MG63 (cell line): ENCODE measurements around the gene CLSTN2. TPM values are rescaled to one million over a fixed set of nuclear protein-coding genes. Genes with fewer than 3 reads are reported as not detected.

Source experiments
- DNase-seq: peaks from one replicate; pipeline ENCODE4 v3.0.0-alpha.2; 2020
- H3K27me3 ChIP-seq: fragments of 250-450 bp; sonication (Bioruptor Pico); 2 replicates; pipeline ENCODE4 v1.5.1; 2020; ENCODE audit warnings: mild to moderate bottlenecking, moderate library complexity
- H3K36me3 ChIP-seq: fragments of 250-450 bp; sonication (Bioruptor Pico); 2 replicates; pipeline ENCODE4 v1.5.1; 2020; ENCODE audit warnings: mild to moderate bottlenecking, moderate library complexity
- H3K4me3 ChIP-seq: fragments of 250-450 bp; sonication (Bioruptor Pico); 2 replicates; pipeline ENCODE4 v1.5.1; 2020; ENCODE audit warnings: mild to moderate bottlenecking, moderate library complexity
- H3K9me3 ChIP-seq: fragments of 250-450 bp; sonication (Bioruptor Pico); 2 replicates; pipeline ENCODE4 v1.5.1; 2020; ENCODE audit warnings: mild to moderate bottlenecking, moderate library complexity
- total RNA-seq: library from RNA; depleted of rRNA; stranded (reverse); fragments of >200 nt; shearing (Covaris generic); gene quantifications from 2 replicates; pipeline ENCODE4 v1.2.3, GENCODE V29; 2014; ENCODE audit warnings: low replicate concordance

The CLSTN2 gene
- total RNA-seq, 1 experiment from 2014 or later, result 1.7 TPM

- H3K4me3 ChIP-seq, result no peak overlapping the region
- no peaks in the 10 kb centered on the region for H3K9me3 ChIP-seq
- DNase-seq, result no peak
- no peaks in the 10 kb centered on the region for H3K27me3 ChIP-seq
- no peaks in the 10 kb centered on the region for H3K36me3 ChIP-seq
Measured at GRCh38 chr3:140303875-140304274, 368.9 kb downstream of the CLSTN2 start.

- Histone ChIP-seq H3K27me3 (no peaks in the 10 kb centered on the region), H3K36me3 (no peaks in the 10 kb centered on the region), H3K4me3 (no peak overlapping the region), H3K9me3 (no peaks in the 10 kb centered on the region)
- DNase-seq, result no peak
Measured at GRCh38 chr3:140308535-140308934, 373.6 kb downstream of the CLSTN2 start.

GRCh38 chr3:140311428-140311827, 376.4 kb downstream of the CLSTN2 start:
- Histone ChIP-seq H3K4me3 (no peak overlapping the region), H3K9me3 (no peaks in the 10 kb centered on the region), H3K27me3 (no peaks in the 10 kb centered on the region; the same call in 1 of the 2 replicates), H3K36me3 (no peaks in the 10 kb centered on the region)
- DNase-seq, result no peak

GRCh38 chr3:140315955-140316354, 381.0 kb downstream of the CLSTN2 start:
- no peak for DNase-seq

GRCh38 chr3:140316466-140316865, 381.5 kb downstream of the CLSTN2 start:
- H3K27me3 ChIP-seq, result no peaks in the 10 kb centered on the region; the same call in 1 of the 2 replicates
- DNase-seq, result no peak
- H3K36me3 ChIP-seq, result no peaks in the 10 kb centered on the region
- no peaks in the 10 kb centered on the region for H3K9me3 ChIP-seq
- H3K4me3 ChIP-seq, result no peak overlapping the region

More at GRCh38 chr3:140315955-140316354, 381.0 kb downstream of the CLSTN2 start:
- Histone ChIP-seq H3K4me3 (no peak overlapping the region), H3K9me3 (no peaks in the 10 kb centered on the region), H3K27me3 (no peaks in the 10 kb centered on the region; the same call in 1 of the 2 replicates), H3K36me3 (no peaks in the 10 kb centered on the region)

- no peaks in the 10 kb centered on the region for H3K9me3 ChIP-seq
- no peaks in the 10 kb centered on the region; the same call in 1 of the 2 replicates for H3K27me3 ChIP-seq
- no peak for DNase-seq
- no peaks in the 10 kb centered on the region for H3K36me3 ChIP-seq
- no peak overlapping the region for H3K4me3 ChIP-seq
Measured at GRCh38 chr3:140316868-140317400, 381.9 kb downstream of the CLSTN2 start.

GRCh38 chr3:140319739-140320138, 384.8 kb downstream of the CLSTN2 start:
- H3K27me3 ChIP-seq, result no peaks in the 10 kb centered on the region; the same call in 1 of the 2 replicates
- no peak for DNase-seq
- no peaks in the 10 kb centered on the region for H3K9me3 ChIP-seq
- H3K4me3 ChIP-seq, result no peak overlapping the region
- no peaks in the 10 kb centered on the region for H3K36me3 ChIP-seq

- Histone ChIP-seq H3K9me3 (no peaks in the 10 kb centered on the region), H3K36me3 (no peaks in the 10 kb centered on the region), H3K27me3 (no peaks in the 10 kb centered on the region; the same call in 1 of the 2 replicates), H3K4me3 (no peak overlapping the region)
- DNase-seq, result no peak
Measured at GRCh38 chr3:140323561-140323960, 388.6 kb downstream of the CLSTN2 start.

GRCh38 chr3:140332131-140332530, 397.1 kb downstream of the CLSTN2 start:
- DNase-seq, result no peak
- no peak overlapping the region for H3K4me3 ChIP-seq
- no peaks in the 10 kb centered on the region for H3K36me3 ChIP-seq
- H3K27me3 ChIP-seq, result no peaks in the 10 kb centered on the region
- H3K9me3 ChIP-seq, result no peaks in the 10 kb centered on the region

- Histone ChIP-seq H3K27me3 (no peaks in the 10 kb centered on the region), H3K9me3 (no peaks in the 10 kb centered on the region), H3K36me3 (no peaks in the 10 kb centered on the region), H3K4me3 (no peak overlapping the region)
- DNase-seq, result no peak
Measured at GRCh38 chr3:140334132-140334929, 399.3 kb downstream of the CLSTN2 start.

- Histone ChIP-seq H3K4me3 (no peak overlapping the region), H3K36me3 (no peaks in the 10 kb centered on the region), H3K27me3 (no peaks in the 10 kb centered on the region), H3K9me3 (no peaks in the 10 kb centered on the region)
- no peak for DNase-seq
Measured at GRCh38 chr3:140336465-140336864, 401.5 kb downstream of the CLSTN2 start.

- Histone ChIP-seq H3K9me3 (peaks cover 5% of the 10 kb centered on the region; the same call in 1 of the 2 replicates), H3K4me3 (no peak overlapping the region), H3K27me3 (no peaks in the 10 kb centered on the region), H3K36me3 (no peaks in the 10 kb centered on the region)
- no peak for DNase-seq
Measured at GRCh38 chr3:140338916-140339315, 403.9 kb downstream of the CLSTN2 start.

- H3K27me3 ChIP-seq, result no peaks in the 10 kb centered on the region
- H3K9me3 ChIP-seq, result peaks cover 5% of the 10 kb centered on the region; the same call in 1 of the 2 replicates
- no peak for DNase-seq
- no peaks in the 10 kb centered on the region for H3K36me3 ChIP-seq
- no peak overlapping the region for H3K4me3 ChIP-seq
Measured at GRCh38 chr3:140341203-140341602, 406.2 kb downstream of the CLSTN2 start.

- Histone ChIP-seq H3K4me3 (no peak overlapping the region), H3K9me3 (peaks cover 5% of the 10 kb centered on the region; the same call in 1 of the 2 replicates), H3K36me3 (no peaks in the 10 kb centered on the region), H3K27me3 (no peaks in the 10 kb centered on the region)
- no peak for DNase-seq
Measured at GRCh38 chr3:140341817-140342403, 406.9 kb downstream of the CLSTN2 start.

- Histone ChIP-seq H3K4me3 (no peak overlapping the region), H3K36me3 (no peaks in the 10 kb centered on the region), H3K27me3 (no peaks in the 10 kb centered on the region), H3K9me3 (peaks cover 5% of the 10 kb centered on the region; the same call in 1 of the 2 replicates)
- no peak for DNase-seq
Measured at GRCh38 chr3:140342668-140343067, 407.7 kb downstream of the CLSTN2 start.

- H3K36me3 ChIP-seq, result no peaks in the 10 kb centered on the region
- peak; percentile 80 for DNase-seq
- no peaks in the 10 kb centered on the region for H3K27me3 ChIP-seq
- peaks cover 5% of the 10 kb centered on the region; the same call in 1 of the 2 replicates for H3K9me3 ChIP-seq
- H3K4me3 ChIP-seq, result no peak overlapping the region
Measured at GRCh38 chr3:140343211-140344081, 408.5 kb downstream of the CLSTN2 start.

GRCh38 chr3:140344082-140344454, 409.1 kb downstream of the CLSTN2 start:
- peak; percentile 50 for DNase-seq
- Histone ChIP-seq H3K36me3 (no peaks in the 10 kb centered on the region), H3K27me3 (no peaks in the 10 kb centered on the region), H3K9me3 (peaks cover 5% of the 10 kb centered on the region; the same call in 1 of the 2 replicates), H3K4me3 (no peak overlapping the region)
